Stimulated activated CD4-positive, alpha-beta T cell treated with anti-CD3 and anti-CD28 coated beads, TNF-alpha, amount 100 ng/mL, for 1 hour (primary cell): Measurements from ENCODE around the gene HSPA9.
A peak's percentile ranks its signal among the peaks of the same experiment; 100 is the strongest.

Experiments
- DNase-seq, 3 donors: peaks; one replicate each; pipeline ENCODE4 v3.0.0-alpha.2; 2020; ENCODE audit warnings: low read depth in 3 of 3, low spot score in 1 of 3

HSPA9 gene

DNA sequence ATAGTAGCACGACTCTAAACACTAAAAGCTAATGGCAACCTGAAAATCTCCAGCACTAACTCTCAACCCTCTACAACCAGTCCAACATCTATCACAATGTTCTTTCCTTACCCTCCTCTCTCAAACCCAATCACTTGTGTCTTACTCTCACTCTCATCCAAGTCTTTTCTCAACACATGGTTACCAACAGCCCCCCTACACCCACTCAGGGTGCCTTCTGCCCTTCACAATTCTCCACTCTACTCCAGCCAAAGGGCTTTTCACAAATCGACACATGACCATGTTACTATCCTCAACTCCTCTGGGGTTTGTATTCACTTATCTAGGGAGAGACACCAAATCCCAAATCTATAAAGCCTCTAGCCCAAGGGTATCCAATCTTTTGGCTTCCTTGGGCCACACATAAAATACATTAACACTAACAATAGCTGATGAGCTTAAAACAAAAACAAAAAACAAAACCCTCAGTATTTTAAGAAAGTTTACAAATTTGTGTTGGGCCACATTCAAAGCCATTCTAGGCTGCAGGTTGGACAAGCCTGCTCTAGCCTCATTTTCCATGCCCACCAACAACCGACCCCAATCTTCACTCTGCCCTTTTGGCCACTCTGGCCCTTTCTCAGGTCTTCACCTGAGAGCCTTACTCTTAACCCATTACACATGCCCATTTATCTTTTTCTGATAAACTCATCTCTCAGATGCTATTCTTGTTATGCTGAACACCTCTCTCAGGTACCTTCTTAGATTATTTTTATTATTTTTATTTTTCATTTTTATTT, 11.7 kb downstream of the HSPA9 start:
- no peak for DNase-seq

DNA sequence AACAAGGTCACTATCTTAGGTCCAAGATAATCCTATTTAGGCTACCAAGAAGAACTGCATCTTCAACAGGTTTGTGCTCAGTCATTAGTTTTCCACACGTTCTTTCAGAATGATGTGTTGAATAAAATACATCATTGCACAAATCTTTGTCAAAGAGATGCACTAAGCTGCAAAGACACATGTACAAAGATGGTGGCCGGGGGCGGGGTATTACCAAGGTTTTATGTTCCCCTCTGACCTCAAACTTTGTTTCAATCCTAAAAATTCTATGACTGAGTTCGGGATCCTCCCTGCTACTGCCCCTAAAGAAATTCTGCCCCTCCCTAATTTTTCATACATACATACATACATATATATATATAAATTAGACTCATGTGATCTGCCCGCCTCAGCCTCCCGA, 14.2 kb downstream of the HSPA9 start:
- no peak for DNase-seq

DNA sequence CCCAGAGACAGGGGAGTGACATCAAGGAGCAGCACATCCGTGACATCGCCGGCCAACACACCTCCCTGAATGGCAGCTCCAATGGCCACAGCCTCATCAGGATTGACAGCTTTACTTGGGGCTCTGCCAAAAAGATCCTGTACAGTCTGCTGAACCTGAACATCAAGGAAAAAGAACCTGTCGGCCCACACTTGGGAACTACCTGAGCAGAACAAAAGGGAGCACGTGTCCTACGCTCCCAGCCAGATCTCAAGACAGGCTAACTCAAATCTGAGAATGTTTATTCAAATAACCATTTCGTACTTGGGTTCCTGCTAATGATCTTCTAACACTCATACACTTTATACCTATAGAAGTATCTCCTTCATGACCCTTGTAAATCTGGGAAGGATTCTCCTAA, 15.3 kb downstream of the HSPA9 start:
- DNase-seq, result no peak

DNA sequence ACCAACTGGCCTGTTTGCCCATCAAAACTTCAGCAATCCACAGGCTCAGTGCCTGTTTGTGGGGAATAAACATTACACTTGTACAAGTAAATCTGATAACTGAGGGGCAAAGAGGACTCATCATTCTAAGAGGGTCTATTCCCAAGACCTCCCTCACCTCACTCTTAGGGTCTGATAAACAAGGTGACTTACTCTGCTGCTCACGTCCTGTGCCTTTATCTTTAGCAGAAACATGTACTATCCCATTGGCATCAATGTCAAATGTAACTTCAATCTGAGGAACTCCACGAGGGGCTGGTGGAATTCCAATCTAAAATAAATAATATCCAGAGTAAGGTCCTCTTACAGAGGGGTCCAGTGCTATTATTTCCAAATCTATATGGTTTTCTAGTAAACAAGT, 17.5 kb downstream of the HSPA9 start:
- no peak for DNase-seq

DNA sequence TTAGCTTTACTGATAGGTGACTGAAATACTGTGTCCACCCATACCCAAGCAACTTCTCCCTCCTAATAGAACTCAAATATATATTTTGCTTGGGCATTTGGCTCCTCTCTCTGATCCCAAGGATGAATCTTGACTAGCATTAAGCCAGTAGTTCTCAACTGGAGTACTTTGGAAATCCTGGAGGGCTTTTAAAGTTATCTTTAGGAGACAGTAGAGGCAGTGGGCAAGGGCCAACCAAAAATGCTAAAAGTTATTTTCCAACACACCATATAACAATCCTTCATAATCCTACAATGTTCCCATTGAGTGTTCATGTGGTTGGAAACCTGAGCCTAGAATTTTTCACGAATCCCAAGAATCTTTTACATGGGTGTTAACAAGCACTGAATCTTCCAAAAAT, 21.1 kb downstream of the HSPA9 start:
- DNase-seq, result no peak

DNA sequence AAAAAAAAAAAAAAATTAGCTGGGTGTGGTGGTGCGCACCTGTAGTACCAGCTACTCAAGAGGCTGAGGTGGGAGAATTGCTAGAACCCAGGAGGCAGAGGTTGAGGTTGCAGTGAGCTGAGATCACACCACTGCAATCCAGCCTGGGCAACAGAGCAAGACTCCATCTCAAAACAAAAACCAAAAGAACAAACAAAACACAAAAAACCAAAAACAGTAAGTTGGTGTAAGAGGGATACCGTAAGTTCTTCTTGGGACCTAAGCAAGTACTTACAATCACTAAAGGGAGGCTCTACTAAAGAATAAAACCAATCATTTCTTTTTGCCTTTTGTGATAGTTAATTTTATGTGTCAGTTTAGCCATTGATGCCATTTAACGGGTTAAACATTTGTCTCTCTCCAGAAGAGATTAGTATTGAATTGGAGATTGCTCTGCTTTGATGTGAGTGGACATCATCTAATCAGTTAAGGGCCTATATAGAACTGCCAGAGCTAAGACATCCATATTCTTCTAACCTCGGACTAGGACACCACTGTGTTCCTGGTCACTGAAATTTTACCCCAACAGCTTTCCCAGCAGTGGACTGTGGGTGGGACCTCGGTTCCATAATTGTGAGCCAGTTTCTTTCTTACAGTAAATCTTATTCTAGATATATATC, 21.6 kb downstream of the HSPA9 start:
- no peak for DNase-seq

DNA sequence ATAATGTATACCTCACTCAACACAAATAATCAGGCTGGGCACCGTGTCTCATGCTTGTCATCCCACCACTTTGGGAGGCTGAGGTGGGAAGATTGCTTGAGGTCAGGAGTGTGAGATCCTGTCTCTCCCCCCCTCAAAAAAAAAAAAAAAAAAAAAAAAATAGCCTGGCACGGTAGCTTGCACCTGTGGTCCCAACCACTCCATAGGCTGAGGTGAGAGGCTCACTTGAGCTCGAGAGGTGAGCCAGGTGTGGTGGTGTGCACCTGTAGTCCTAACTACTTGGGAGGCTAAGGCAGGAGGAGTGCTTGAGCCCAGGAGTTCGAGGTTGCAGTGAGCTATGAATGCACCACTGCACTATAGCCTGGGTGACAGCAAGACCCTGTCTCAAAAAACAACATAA, 22.5 kb downstream of the HSPA9 start:
- DNase-seq, result no peak

DNA sequence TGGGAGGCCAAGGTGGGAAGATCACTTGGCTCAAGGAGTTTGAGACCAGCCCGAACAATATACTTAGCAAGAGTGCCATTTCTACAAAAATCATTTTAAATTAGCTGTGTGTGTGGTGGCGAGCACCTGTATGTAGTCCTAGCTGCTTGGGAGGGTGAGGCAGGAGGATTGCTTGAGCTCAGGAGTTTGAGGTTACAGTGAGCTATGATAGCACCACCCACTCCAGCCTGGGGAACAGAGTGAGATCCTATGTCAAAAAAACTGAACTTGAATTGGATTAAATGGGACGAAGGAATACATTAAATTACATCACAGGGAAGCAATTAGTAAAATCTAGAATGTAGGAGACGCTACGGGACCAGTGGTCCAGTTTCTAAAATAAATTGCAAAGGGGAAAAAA, 25.8 kb downstream of the HSPA9 start:
- no peak for DNase-seq

DNA sequence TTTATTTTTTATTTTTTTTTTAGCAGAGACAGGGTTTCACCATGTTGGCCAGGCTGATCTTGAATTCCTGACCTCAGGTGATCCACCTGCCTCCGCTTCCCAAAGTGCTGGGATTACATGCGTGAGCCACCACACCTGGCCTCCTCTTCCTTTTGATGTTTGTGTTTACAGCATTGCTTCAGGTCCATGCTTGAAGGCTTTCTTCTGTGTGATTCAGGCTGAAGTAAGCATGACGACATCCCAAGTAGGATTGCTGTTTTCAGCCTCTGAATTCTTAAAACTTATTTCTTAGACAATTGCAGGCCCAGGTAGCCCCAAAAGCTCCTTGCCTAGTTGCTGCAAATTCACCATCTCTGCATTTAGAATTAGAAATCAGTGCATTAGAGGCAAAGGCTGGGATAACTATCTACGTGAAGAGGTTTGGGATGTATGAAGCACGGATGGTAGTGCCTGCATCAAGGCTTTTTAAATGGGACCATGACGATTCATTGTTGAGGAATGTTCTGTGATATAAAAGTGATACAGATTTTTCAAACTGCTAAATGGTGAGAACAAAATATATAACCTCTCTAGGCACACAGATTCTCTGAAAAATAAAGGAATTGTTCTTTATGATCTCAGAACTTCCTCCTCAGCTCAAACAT, 29.2 kb downstream of the HSPA9 start:
- DNase-seq, result no peak

DNA sequence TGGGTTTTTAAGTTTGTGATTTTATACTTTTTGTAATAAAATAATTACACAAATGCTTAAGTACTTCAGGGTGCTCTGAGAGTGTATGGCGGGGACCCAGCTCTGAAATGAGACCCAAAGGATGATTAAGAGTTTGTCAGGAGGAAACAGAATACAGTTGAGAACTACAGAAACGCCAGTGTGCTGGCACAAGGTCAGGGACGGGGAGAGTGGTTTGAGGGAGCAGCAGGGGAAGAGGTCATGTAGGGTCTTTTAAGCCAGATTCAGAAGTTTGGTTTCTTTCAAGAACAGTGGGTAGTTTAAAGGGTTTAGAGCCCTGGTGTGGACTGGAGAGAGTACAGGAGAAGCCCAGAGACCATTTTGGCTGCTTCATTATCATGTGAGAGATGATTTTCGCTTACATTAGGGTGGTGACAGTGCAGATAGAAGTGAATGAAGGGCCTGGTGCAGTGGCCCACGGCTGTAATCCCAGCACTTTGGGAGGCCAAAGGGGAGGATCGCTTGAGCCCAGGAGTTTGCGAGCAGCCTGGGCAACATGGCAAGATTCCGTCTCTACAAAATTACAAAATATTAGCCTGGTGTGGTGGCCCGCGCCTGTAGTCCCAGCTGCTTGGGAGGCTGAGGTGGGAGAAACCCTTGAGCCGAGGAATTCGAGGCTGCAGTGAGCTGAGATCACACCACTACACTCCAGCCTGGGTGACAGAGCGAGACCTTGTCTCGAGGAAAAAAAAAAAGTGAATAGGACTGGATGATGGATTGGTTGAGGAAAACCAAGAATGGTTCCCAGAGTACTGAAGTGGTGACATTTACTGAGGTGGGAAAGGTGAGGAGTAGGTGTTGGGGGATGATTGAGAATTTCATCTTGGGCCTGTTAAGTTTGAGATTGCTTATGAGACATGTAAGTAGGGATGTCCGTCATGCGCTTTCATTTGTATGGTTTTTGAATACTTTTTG, 30.7 kb downstream of the HSPA9 start:
- DNase-seq, result no peak

DNA sequence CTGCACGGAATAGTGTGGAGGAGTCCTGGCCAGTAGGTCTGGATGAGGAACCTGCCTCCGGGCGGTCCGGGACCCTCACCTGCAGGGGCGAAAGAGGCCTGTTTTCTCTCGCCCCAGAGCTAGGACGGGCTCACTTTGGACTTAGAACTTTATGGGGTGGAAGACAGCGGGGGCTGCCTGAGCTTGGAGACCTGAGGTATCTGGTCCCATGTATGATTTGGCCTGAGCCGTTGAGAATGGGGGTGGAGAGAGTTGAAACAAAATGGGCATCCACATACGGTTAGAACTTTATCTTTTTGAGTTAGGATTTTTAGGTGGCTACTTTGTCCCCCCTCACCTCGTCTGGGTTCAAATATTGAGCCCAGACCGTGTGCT, 31.5 kb downstream of the HSPA9 start:
- DNase-seq, result peak in 1 of 3 donors; percentile 25

DNA sequence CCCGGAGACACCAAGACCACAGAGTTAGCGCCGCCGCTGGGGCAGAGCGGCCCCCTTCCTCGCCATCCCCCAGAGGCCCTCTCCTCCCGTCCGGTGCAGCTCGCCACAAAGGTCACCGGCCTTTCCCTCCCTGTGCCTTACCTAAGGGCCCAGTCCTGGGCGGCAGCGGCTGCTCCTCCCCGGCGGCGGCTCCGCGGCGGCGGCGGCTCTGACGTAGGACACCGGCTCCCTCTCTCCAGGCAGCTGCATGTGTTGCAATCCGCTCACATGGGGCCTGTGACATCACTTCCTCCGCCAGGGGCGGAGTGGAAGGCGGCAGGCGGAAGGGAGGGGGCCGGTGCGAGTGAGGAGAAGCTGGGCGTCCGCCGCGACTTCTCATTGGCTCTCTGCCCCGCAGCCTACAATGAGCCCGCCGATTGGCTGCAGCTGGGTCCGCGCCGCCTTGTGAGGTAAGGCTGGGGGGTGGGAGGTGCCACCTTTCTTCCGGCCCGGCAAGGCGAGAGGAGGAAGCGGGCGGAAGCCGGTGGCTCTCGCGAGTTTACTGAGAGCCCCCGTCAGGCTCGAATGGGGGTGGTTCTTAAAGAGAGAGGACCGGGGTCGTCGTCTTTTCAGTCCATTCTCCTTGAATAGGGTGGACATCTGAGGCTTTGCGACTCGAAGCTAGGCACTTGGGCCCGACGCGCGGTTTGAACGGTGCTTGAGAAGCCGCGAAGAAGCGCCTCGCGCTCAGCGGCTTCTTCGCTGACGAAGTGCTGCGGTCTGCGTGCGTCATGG, 32.1 kb downstream of the HSPA9 start, which contains the start of gene ETF1:
Gene ETF1, minus strand, starts transcription at position 281 of the 774 bp plus-strand sequence. CDS start 318 bp downstream, outside the sequence.
- peak; percentile 97 to 99 (median 98) for DNase-seq

DNA sequence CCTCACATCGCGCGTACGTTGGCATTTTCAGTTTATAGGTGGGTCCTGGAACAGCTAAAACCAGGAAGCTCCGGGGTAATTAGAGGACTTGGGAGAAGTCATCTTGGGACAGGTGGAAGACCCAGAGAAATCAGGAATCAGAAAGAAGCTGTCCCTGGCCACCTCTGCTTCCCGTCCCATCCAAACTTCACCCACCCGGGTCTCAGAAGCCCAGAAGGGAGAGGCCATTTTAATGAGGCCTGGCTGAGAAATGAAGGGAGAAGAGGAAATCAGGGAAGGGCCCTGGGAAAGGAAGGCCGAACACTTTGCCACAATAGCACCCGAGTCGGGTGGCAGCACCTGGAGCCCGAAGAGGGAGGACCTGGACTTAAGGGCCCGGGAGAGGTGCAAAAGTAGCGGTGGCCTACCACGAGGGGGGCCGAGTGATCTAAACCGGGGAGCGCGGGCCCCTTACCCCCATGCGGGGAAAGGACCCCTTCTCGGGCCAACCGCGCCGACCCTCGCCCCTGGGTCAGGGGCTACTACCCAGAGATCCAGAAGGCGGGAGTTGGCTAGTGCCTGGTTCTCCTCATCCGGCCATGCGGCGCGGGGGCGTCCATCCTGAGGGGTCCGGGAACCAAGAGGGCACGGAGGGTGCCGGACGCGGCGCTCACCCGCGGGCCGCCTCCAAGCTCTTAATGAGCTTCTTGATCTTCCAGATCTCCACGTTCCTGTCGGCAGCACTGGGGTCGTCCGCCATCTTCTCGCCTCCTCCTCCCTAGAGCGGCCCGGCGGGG, 32.8 kb downstream of the HSPA9 start:
- DNase-seq, result peak in 1 of 3 donors; percentile 9

DNA sequence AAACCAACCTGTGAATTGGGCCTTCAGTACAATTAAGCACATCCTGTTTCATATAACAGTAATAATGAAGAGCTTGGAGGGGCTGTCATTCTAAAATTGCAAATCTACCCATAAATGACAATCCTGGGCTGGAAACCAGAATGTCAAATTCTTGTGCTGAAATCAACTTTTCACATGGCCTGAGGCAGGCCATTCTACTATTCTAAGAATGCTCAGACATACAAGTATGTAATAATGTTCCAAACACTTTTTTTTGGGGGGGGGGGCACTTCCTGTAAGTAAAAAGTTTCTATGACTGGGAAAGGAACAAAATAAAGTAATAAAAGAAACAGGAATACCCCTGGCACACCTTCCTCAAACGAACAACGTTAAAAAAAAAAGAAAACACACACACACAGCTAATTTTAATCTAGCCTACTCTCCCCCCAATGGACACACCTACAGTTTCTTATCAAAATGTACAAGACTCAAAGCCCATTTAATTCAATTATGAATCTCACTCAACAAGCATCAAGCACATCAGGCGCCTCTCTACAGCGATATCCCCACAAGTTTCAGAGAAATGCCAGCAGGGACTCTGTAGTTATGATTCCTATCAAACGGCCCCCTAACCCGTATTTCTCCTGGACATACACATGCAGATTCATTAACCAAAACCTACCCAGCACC, 33.6 kb downstream of the HSPA9 start:
- DNase-seq, result no peak

DNA sequence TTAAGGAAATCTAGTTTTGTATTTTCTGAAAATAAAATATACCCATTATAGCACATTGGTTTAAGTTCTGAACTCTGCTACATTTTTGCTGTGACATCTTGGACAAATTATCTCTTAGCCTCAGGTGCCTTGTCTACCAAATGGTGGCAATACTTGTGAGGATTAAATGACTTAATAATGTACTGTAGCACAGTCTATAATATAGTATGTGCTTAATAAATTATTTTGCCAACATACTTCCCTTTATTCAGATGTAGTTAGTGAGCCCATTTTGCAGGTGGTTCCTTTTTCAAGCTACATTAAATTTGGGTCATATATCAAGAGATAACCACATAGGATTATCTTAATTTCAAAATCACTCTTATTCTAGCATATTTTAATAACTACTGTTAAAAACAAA, 35.4 kb downstream of the HSPA9 start:
- no peak for DNase-seq

DNA sequence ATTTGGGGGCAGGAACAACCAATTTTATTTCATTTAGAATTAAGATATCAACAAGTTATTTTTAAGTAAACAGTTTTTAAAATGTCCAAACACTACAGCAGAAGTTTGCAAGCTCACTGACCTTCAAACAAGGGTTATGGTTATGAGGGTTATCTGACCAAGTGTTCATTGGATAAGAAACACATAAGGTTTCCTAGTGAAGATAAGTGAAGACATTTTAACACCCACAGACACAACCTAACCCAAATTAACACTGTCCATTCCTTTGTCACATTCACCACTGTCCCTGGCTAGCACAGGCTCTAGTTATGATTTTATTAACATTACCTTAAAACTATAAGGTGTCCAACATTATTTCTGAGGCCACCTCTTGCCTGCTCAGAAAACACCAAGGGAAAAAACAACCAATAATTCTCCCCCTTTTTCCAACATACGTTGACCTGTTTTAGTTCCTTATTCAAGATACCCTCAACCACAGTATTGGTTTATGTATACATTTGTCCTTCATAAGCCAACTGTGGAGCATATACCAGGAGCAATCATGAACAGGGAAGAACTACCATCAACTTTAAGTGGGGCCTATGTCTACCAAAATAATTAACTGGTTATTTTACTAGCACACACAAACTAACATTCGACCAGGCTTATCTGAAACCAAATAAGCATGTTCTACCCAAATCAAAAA, 36.1 kb downstream of the HSPA9 start:
- no peak for DNase-seq

DNA sequence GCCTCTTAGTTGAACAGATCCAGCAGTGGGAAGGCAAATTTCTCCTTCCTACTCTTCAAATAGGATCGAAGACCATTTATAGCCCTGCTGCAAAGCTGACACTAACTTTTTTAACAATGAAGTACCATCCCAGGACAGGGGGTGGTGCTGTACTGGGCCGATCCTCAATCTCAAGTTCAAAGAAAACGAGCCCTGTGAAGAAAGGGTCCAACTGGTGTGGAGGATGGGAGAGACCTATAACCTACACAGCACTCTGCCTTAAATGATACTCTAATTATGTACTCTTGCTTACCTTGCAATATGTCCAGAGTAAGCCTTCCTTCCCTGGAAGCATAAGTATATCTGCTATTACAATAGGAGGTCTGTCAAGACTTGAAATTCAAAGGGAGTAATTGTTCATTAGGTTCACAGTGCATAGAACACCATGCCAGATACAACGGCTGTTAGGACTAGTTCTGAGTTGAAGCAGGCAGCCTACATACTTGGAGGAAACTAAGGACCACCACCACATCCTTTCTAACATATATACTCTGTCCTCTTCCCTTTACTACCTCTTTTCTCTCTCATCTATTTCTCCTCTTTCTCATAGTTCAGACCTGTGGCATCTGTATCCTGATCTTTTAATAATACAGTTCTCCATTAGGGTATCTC, 38.4 kb downstream of the HSPA9 start:
- no peak for DNase-seq

DNA sequence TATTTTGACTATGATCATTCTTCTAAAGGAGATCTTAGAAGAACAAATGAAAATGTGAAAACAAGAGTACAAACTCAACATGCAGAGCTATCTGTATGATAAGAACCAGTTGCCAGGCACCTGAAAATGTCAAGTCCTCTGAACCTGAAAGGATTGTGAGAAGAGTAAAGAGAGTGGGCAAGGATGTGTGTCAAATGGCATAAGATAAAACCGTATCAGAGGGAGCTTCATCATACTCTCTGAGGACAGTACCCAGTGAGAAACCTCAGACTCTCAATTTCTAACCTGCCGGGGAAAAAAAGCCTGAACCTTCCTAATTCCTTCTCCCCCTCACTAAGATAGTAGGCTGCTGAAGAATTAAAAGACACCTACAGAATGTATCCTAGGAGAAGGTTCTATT, 39.0 kb downstream of the HSPA9 start:
- DNase-seq, result no peak
